ENCODE data around the gene PCDHGB7. TPM values are rescaled to one million over a fixed set of nuclear protein-coding genes. Genes with fewer than 3 reads are reported as not detected.
"Not testable (repeated sequence)": the region's sequence is repeated elsewhere in the genome, so short reads cannot be mapped to it uniquely, and the experiment has no call there.

The PCDHGB7 gene
- total RNA-seq, 1 donor from 2014 or later: 21.1 TPM

GRCh38 chr5:141431286-141431685 lies 13.8 kb downstream of the PCDHGB7 start:
- no peak for DNase-seq (ENCODE audit: low spot score)
- Histone ChIP-seq H3K9ac (no peak overlapping the region), H3K36me3 (peaks cover 23% of the 10 kb centered on the region), H4K20me1 (ENCODE audit: low read depth) (no peaks in the 10 kb centered on the region), H3K79me2 (ENCODE audit: low read depth) (no peaks in the 10 kb centered on the region), H2AFZ (replicated peaks) (no peak overlapping the region), H3K4me1 (no peaks in the 10 kb centered on the region), H3K9me3 (ENCODE audit: low read depth) (peaks cover 34% of the 10 kb centered on the region), H3K4me2 (no peak overlapping the region), H3F3A (ENCODE audit: low read depth) (peaks cover 17% of the 10 kb centered on the region), H3K27me3 (no peaks in the 10 kb centered on the region), H3K4me3 (no peak overlapping the region), H3K27ac (no peak overlapping the region)
- H3K36me3 Mint-ChIP-seq: peaks cover 63% of the 10 kb centered on the region
- H3K4me1 Mint-ChIP-seq: no peaks in the 10 kb centered on the region
- H3K27me3 Mint-ChIP-seq (ENCODE audit: insufficient read depth, low read depth): peaks cover 17% of the 10 kb centered on the region
- H3K9me3 Mint-ChIP-seq: peaks cover 76% of the 10 kb centered on the region
- no peak overlapping the region for H3K27ac Mint-ChIP-seq
- no peak for TF ChIP-seq CTCF (IDR thresholded peaks at IDR 0.05)
- no peak for TF ChIP-seq EZH2phosphoT487 (IDR thresholded peaks at IDR 0.05)
- TF ChIP-seq EZH2 (IDR thresholded peaks at IDR 0.05): no peak
- H3K4me3 Mint-ChIP-seq: no peak overlapping the region

- not testable (repeated sequence) for H3K79me2 ChIP-seq (ENCODE audit: low read depth); H3K4me1 ChIP-seq; H3K4me1 Mint-ChIP-seq; H3K4me2 ChIP-seq; H3K27ac ChIP-seq; H3K27ac Mint-ChIP-seq; H3K4me3 ChIP-seq; H2AFZ ChIP-seq (replicated peaks); H3K4me3 Mint-ChIP-seq; H4K20me1 ChIP-seq (ENCODE audit: low read depth); H3K9ac ChIP-seq; H3K27me3 ChIP-seq; DNase-seq (ENCODE audit: low spot score)
- peaks cover 75% of the 10 kb centered on the region for H3K9me3 Mint-ChIP-seq
- H3K36me3 Mint-ChIP-seq: peaks cover 59% of the 10 kb centered on the region
- Histone ChIP-seq H3F3A (ENCODE audit: low read depth) (peaks cover 17% of the 10 kb centered on the region), H3K36me3 (peaks cover 20% of the 10 kb centered on the region), H3K9me3 (ENCODE audit: low read depth) (peaks cover 29% of the 10 kb centered on the region)
- peaks cover 17% of the 10 kb centered on the region for H3K27me3 Mint-ChIP-seq (ENCODE audit: insufficient read depth, low read depth)
Measured at GRCh38 chr5:141432308-141432707, 14.8 kb downstream of the PCDHGB7 start.

GRCh38 chr5:141432726-141433125 lies 15.2 kb downstream of the PCDHGB7 start:
- DNase-seq (ENCODE audit: low spot score): not testable (repeated sequence)

GRCh38 chr5:141434006-141434405 lies 16.5 kb downstream of the PCDHGB7 start:
- Histone ChIP-seq H3K27ac (no peak overlapping the region), H3K9me3 (ENCODE audit: low read depth) (peaks cover 21% of the 10 kb centered on the region), H3K79me2 (ENCODE audit: low read depth) (no peaks in the 10 kb centered on the region), H3K27me3 (no peaks in the 10 kb centered on the region), H2AFZ (replicated peaks) (no peak overlapping the region), H3K4me2 (no peak overlapping the region), H3K36me3 (peaks cover 14% of the 10 kb centered on the region), H4K20me1 (ENCODE audit: low read depth) (no peaks in the 10 kb centered on the region), H3K4me1 (no peaks in the 10 kb centered on the region), H3F3A (ENCODE audit: low read depth) (peaks cover 17% of the 10 kb centered on the region), H3K9ac (no peak overlapping the region), H3K4me3 (no peak overlapping the region)
- Mint-ChIP-seq H3K27ac (no peak overlapping the region), H3K4me3 (no peak overlapping the region), H3K27me3 (ENCODE audit: insufficient read depth, low read depth) (peaks cover 13% of the 10 kb centered on the region), H3K36me3 (peaks cover 53% of the 10 kb centered on the region), H3K9me3 (peaks cover 72% of the 10 kb centered on the region), H3K4me1 (no peaks in the 10 kb centered on the region)
- no peak for DNase-seq (ENCODE audit: low spot score)
- TF ChIP-seq EZH2 (IDR thresholded peaks at IDR 0.05) (no peak), CTCF (IDR thresholded peaks at IDR 0.05) (no peak), EZH2phosphoT487 (IDR thresholded peaks at IDR 0.05) (no peak)

More at GRCh38 chr5:141432726-141433125, 15.2 kb downstream of the PCDHGB7 start:
- H3K4me2 ChIP-seq; H3K27me3 ChIP-seq; H4K20me1 ChIP-seq (ENCODE audit: low read depth); H3K27ac Mint-ChIP-seq; H3K79me2 ChIP-seq (ENCODE audit: low read depth); H3K9ac ChIP-seq; H3K27ac ChIP-seq; H3K4me1 Mint-ChIP-seq; H2AFZ ChIP-seq (replicated peaks); H3K4me3 Mint-ChIP-seq; H3K4me1 ChIP-seq; H3K4me3 ChIP-seq: not testable (repeated sequence)
- peaks cover 29% of the 10 kb centered on the region for H3K9me3 ChIP-seq (ENCODE audit: low read depth)
- Mint-ChIP-seq H3K27me3 (ENCODE audit: insufficient read depth, low read depth) (peaks cover 17% of the 10 kb centered on the region), H3K9me3 (peaks cover 75% of the 10 kb centered on the region), H3K36me3 (peaks cover 56% of the 10 kb centered on the region)
- H3F3A ChIP-seq (ENCODE audit: low read depth): peaks cover 17% of the 10 kb centered on the region
- H3K36me3 ChIP-seq: peaks cover 20% of the 10 kb centered on the region

All from neural progenitor cell (in vitro differentiated cells).